ENCODE measurements around the gene STX8. TPM values are rescaled to one million over a fixed set of nuclear protein-coding genes. Genes with fewer than 3 reads are reported as not detected.

STX8 gene
- total and polyA plus RNA-seq, 3 donors from 2014 or later, result 103 to 160 (median 125) TPM

DNA sequence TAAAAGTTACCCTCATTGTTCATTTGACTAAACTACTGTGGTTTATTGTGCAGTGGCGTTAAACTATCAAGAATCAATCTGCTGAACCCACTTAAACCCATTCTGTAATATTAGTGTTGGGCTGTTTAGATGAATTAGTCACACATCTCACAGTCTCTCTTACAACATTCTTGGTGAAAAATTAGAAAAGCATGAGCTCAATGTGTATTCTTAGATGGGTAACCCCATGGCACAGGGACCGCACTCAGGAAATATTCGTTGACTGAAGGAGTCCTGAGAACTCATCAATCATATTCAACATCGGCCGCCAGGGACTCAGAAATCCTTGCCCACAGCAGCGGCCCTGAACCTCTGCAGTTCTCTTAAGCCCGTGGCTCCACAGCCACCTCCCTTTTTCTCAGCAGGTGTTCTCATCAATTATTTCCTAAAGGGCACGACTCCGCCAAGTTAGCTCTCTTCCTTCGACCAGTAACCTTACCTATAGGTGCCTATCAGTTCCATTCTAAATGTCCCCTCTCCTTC is 155.6 kb downstream of the STX8 start:
- H3K4me1 ChIP-seq, result no peaks in the 10 kb centered on the region
- H3K4me3 ChIP-seq, result no peak overlapping the region
- DNase-seq, result no peak
- no peaks in the 10 kb centered on the region for H3K36me3 ChIP-seq (ENCODE audit: low read depth, missing control alignments)
- no peak overlapping the region for H3K27ac ChIP-seq
- 86 to 97% methylated on average over 10 of the region's 10 CpGs for WGBS, 2 donors
- H3K27me3 ChIP-seq, result no peaks in the 10 kb centered on the region
- H3K9me3 ChIP-seq, result no peaks in the 10 kb centered on the region
- intact Hi-C loops (cut with DNase I; ENCODE audit: low total_unique reads), result no loop called here
- TF ChIP-seq POLR2A (IDR thresholded peaks at IDR 0.05), result no peak
- TF ChIP-seq, protein P1, sequence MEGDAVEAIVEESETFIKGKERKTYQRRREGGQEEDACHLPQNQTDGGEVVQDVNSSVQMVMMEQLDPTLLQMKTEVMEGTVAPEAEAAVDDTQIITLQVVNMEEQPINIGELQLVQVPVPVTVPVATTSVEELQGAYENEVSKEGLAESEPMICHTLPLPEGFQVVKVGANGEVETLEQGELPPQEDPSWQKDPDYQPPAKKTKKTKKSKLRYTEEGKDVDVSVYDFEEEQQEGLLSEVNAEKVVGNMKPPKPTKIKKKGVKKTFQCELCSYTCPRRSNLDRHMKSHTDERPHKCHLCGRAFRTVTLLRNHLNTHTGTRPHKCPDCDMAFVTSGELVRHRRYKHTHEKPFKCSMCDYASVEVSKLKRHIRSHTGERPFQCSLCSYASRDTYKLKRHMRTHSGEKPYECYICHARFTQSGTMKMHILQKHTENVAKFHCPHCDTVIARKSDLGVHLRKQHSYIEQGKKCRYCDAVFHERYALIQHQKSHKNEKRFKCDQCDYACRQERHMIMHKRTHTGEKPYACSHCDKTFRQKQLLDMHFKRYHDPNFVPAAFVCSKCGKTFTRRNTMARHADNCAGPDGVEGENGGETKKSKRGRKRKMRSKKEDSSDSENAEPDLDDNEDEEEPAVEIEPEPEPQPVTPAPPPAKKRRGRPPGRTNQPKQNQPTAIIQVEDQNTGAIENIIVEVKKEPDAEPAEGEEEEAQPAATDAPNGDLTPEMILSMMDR (IDR thresholded peaks at IDR 0.05), result no peak

DNA sequence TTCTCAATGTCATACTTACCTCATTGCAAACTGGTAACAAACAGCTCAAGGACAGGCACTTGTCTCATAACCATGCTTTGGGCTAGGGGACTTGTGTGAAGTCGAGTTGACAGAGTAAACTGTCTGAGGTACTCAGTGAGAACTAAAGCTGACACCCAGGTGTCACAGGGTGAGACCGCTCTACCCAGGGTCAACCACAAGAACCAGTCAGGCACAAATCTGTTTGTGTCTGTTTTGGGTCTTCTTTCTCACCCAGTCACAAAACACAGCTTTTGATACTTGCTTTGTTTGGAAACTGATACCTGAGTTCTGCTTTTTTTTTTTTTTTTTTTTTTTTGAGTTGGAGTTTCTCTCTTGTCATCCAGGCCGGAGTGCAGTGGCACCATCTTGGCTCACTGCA is 161.1 kb downstream of the STX8 start:
- no peak for DNase-seq
- TF ChIP-seq, protein P1 (IDR thresholded peaks at IDR 0.05), result no peak
- TF ChIP-seq POLR2A (IDR thresholded peaks at IDR 0.05), result no peak
- intact Hi-C loops (cut with DNase I; ENCODE audit: low total_unique reads), result no loop called here
- no peak overlapping the region for H3K27ac ChIP-seq
- no peaks in the 10 kb centered on the region for H3K9me3 ChIP-seq
- no peak overlapping the region for H3K4me3 ChIP-seq
- no peaks in the 10 kb centered on the region for H3K27me3 ChIP-seq
- whole genome bisulfite sequencing, 2 donors, result 93% methylated on average over 3 of the region's 3 CpGs
- no peaks in the 10 kb centered on the region for H3K4me1 ChIP-seq
- no peaks in the 10 kb centered on the region for H3K36me3 ChIP-seq (ENCODE audit: low read depth, missing control alignments)

DNA sequence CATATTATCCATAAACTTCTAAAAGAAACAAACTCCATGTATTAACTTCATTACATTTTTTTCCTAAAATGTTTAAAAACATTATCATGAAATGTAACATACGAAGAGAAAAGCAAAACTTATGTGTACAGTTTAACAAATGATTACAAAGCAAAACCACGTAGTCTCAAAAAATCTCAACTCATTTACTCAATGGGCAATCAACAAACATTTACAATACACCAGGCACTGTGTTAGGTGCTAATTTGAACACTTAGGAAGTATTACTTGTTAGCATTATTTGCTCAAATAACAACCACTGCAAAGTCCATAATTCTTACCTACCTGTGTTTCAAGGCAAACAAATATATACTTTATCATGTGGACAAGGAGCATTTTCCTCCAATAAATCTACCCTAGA is 164.9 kb downstream of the STX8 start:
- intact Hi-C loops (cut with DNase I; ENCODE audit: low total_unique reads), result no loop called here
- peaks cover 7% of the 10 kb centered on the region for H3K4me1 ChIP-seq
- H3K27ac ChIP-seq, result no peak overlapping the region
- no peaks in the 10 kb centered on the region for H3K36me3 ChIP-seq (ENCODE audit: low read depth, missing control alignments)
- no peak overlapping the region for H3K4me3 ChIP-seq
- H3K9me3 ChIP-seq, result no peaks in the 10 kb centered on the region
- no peak for DNase-seq
- H3K27me3 ChIP-seq, result no peaks in the 10 kb centered on the region
- 85 to 93% methylated on average over 2 of the region's 2 CpGs for WGBS, 2 donors
- no peak for TF ChIP-seq POLR2A (IDR thresholded peaks at IDR 0.05)
- TF ChIP-seq, protein P1 (IDR thresholded peaks at IDR 0.05), result no peak

DNA sequence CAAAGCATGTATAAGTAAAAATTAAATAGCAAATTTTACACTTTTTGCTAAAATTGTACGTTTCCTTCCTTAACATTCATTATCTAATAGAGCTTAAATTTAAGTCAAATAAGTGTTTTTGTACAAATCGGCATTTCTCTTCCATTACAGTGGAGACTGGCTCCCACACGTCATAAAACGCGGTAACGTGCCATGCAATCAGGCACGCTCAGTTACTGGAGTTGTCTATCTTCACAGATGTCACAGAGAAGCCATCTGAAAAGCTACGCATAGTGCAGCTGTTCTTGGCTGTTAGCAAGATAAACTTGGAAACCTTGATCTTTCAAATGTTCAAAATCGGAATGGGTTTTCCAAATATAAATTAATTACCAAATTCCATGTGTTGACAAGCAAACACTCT is 165.3 kb downstream of the STX8 start:
- H3K36me3 ChIP-seq (ENCODE audit: low read depth, missing control alignments), result no peaks in the 10 kb centered on the region
- no peak for DNase-seq
- no peaks in the 10 kb centered on the region for H3K9me3 ChIP-seq
- WGBS, 2 donors, result 68 to 73% methylated on average over 9 of the region's 9 CpGs
- peaks cover 7% of the 10 kb centered on the region for H3K4me1 ChIP-seq
- H3K27me3 ChIP-seq, result no peaks in the 10 kb centered on the region
- no peak overlapping the region for H3K4me3 ChIP-seq
- no peak for TF ChIP-seq POLR2A (IDR thresholded peaks at IDR 0.05)
- TF ChIP-seq, protein P1 (IDR thresholded peaks at IDR 0.05), result no peak
- intact Hi-C loops (cut with DNase I; ENCODE audit: low total_unique reads), result no loop called here
- no peak overlapping the region for H3K27ac ChIP-seq

DNA sequence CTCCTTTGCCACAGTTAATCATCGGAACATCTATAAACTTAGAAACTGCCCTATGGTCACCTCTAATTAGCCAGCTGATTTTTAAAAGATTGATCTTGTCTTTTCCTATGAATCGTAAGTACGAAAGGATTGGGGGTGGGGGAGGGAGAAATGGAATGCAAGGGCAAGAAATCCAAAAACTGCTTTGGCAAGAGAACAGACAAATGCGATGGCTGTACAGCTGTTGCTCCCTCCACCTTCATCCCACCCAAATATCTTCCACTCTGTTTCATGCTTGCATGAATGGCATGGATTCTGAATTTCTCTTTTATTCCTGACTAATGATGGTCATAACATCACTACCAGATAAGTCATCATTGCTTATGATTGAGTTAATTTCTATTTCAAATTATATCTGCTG is 165.7 kb downstream of the STX8 start:
- Histone ChIP-seq H3K9me3 (no peaks in the 10 kb centered on the region), H3K27ac (no peak overlapping the region), H3K4me1 (peaks cover 7% of the 10 kb centered on the region), H3K27me3 (no peaks in the 10 kb centered on the region), H3K4me3 (no peak overlapping the region), H3K36me3 (ENCODE audit: low read depth, missing control alignments) (no peaks in the 10 kb centered on the region)
- WGBS, 2 donors, result 42% methylated on average over 4 of the region's 4 CpGs
- intact Hi-C loops (cut with DNase I; ENCODE audit: low total_unique reads), result no loop called here
- no peak for DNase-seq
- TF ChIP-seq POLR2A (IDR thresholded peaks at IDR 0.05), result no peak
- TF ChIP-seq, protein P1 (IDR thresholded peaks at IDR 0.05), result no peak
